ENCODE results near the gene APOBEC3B.
"Not testable (repeated sequence)": the region's sequence is repeated elsewhere in the genome, so short reads cannot be mapped to it uniquely, and the experiment has no call there.

APOBEC3B gene

DNA sequence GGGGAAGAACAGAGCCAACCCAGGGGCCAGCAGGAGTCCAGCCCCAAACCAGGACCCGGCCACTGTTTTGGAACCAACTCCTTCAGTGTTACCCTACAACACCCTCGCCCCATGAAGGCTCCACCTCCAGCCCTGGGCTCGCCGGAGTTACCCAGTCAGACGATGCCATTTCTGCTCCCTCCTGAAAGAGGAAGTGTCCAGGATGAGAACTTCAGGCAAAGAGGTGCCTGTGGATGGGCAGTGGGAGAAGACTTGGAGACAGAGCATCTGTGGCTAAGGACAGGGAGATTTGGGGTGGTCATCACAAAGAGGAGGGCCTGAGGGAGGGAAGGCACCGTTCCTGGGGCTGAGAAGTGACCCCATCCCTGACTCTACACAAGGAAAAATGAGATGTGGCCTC lies 14.0 kb downstream of the APOBEC3B start:
- CTCF ChIA-PET = no interaction called here

DNA sequence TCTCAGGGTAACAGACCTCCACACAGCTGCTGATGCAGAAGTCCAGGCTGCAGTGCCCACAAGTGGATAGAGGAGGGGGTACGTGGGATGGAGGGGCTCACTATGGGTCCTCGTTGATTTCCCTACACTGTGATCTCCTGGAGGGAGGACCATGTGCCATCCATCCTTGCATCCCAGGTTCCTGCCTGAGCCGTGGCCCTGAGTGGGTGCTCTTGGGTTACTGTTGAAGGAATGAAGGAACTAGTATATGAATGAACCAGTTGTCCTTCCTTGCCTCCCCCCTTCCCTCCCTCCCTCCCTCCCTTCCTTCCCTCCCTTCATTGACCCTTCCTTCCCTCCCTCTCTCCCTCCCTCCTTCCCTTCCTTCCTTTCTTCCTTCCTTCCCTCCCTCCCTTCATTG lies 15.4 kb downstream of the APOBEC3B start:
- no peak overlapping the region for H3K27ac ChIP-seq
- POLR2A ChIA-PET (ENCODE audit: low non-redundant PET) = no interaction called here
- no peak for DNase-seq (ENCODE audit: low spot score)
- CTCF ChIA-PET = no interaction called here
- TF ChIP-seq, protein P1, sequence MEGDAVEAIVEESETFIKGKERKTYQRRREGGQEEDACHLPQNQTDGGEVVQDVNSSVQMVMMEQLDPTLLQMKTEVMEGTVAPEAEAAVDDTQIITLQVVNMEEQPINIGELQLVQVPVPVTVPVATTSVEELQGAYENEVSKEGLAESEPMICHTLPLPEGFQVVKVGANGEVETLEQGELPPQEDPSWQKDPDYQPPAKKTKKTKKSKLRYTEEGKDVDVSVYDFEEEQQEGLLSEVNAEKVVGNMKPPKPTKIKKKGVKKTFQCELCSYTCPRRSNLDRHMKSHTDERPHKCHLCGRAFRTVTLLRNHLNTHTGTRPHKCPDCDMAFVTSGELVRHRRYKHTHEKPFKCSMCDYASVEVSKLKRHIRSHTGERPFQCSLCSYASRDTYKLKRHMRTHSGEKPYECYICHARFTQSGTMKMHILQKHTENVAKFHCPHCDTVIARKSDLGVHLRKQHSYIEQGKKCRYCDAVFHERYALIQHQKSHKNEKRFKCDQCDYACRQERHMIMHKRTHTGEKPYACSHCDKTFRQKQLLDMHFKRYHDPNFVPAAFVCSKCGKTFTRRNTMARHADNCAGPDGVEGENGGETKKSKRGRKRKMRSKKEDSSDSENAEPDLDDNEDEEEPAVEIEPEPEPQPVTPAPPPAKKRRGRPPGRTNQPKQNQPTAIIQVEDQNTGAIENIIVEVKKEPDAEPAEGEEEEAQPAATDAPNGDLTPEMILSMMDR (conservative IDR thresholded peaks at IDR 0.05; ENCODE audit: low read depth) = no peak

More for the DNA sequence above, 14.0 kb downstream of the APOBEC3B start:
- TF ChIP-seq, protein P1 (conservative IDR thresholded peaks at IDR 0.05; ENCODE audit: low read depth) = no peak
- POLR2A ChIA-PET (ENCODE audit: low non-redundant PET) = no interaction called here
- H3K27ac ChIP-seq = no peak overlapping the region
- DNase-seq (ENCODE audit: low spot score) = no peak

- H3K27ac ChIP-seq = peak overlapping the region; percentile 51
- TF ChIP-seq, protein P1 (conservative IDR thresholded peaks at IDR 0.05; ENCODE audit: low read depth) = peak; percentile 82
- peak; percentile 73 for DNase-seq (ENCODE audit: low spot score)
- ChIA-PET CTCF (interaction anchor here (0.6 to 2.0 kb wide), 8 partner anchors 11 to 237 kb away, joined by 4 to 14 read pairs (median 7); partner anchors contain the start of gene CBX6), POLR2A (ENCODE audit: low non-redundant PET) (interaction anchor here (0.6 kb wide), 1 partner anchor 12 kb away, joined by 3 read pairs; no protein-coding TSS in a partner anchor)
These were observed 21.1 kb downstream of the APOBEC3B start for GRCh38 chr22:39003165-39003638.

GRCh38 chr22:39007177-39007576 lies 25.0 kb downstream of the APOBEC3B start:
- ChIA-PET POLR2A (ENCODE audit: low non-redundant PET) (no interaction called here), CTCF (interaction anchor here (0.6 kb wide), 1 partner anchor 164 kb away, joined by 3 read pairs; no protein-coding TSS in a partner anchor)
- TF ChIP-seq, protein P1 (conservative IDR thresholded peaks at IDR 0.05; ENCODE audit: low read depth) = no peak
- no peak overlapping the region for H3K27ac ChIP-seq
- DNase-seq (ENCODE audit: low spot score) = no peak

GRCh38 chr22:39008271-39008850 lies 26.2 kb downstream of the APOBEC3B start:
- H3K27ac ChIP-seq; DNase-seq (ENCODE audit: low spot score); POLR2A ChIA-PET (ENCODE audit: low non-redundant PET); CTCF ChIA-PET: not testable (repeated sequence)

GRCh38 chr22:39010946-39011345 lies 28.8 kb downstream of the APOBEC3B start:
- no peak for DNase-seq (ENCODE audit: low spot score)
- CTCF ChIA-PET = no interaction called here
- TF ChIP-seq, protein P1 (conservative IDR thresholded peaks at IDR 0.05; ENCODE audit: low read depth) = no peak
- H3K27ac ChIP-seq = no peak overlapping the region
- POLR2A ChIA-PET (ENCODE audit: low non-redundant PET) = no interaction called here
